Measurements from ENCODE around the gene TGFB1I1. TPM values are rescaled to one million over a fixed set of nuclear protein-coding genes. Genes with fewer than 3 reads are reported as not detected.

The TGFB1I1 gene
- polyA plus RNA-seq, 2 of the 4 experiments (the other 2 are of a cell fraction) = 8.3 to 75.1 TPM

- FAIRE-seq (no peak), ATAC-seq (no peak), DNase-seq (ENCODE audit: low read depth in 1 of 2, low spot score in 1 of 2) (no peak)
- Histone ChIP-seq H3K4me1 (peaks cover 13% of the 10 kb centered on the region; the same call in 2 of the 3 replicates), H3K27ac (no peak overlapping the region), H3K4me2 (no peak overlapping the region), H3K9me3 (no peaks in the 10 kb centered on the region), H3K4me3 (no peak overlapping the region)
- TF ChIP-seq ATOH8 (CRISPR knock-in tag; IDR thresholded peaks at IDR 0.05; ENCODE audit: low read depth) = no peak
- no peak for TF ChIP-seq HDAC2 (IDR thresholded peaks at IDR 0.05)
- TF ChIP-seq PHF8 (IDR thresholded peaks at IDR 0.05; ENCODE audit: borderline replicate concordance, low read depth) = no peak
- TF ChIP-seq HOXB13 (CRISPR knock-in tag; IDR thresholded peaks at IDR 0.05; ENCODE audit: low read depth) = no peak
- no peak for TF ChIP-seq SREBF2 (IDR thresholded peaks at IDR 0.05)
- TF ChIP-seq RARB (CRISPR knock-in tag; IDR thresholded peaks at IDR 0.05) = no peak
- POLR2A ChIA-PET = interaction anchor here (1.0 kb wide), 1 partner anchor 9 kb away, joined by 4 read pairs; no protein-coding TSS in a partner anchor
- 78% methylated on average over 7 of the region's 7 CpGs for WGBS (ENCODE audit: missing lambda C conversion rate)
- CTCF ChIA-PET = no interaction called here
Observed at GRCh38 chr16:31489298-31489564, 17.3 kb downstream of the TGFB1I1 start.

- H3K4me3 ChIP-seq = no peak overlapping the region
- H3K27ac ChIP-seq = no peak overlapping the region
- DNase-seq (ENCODE audit: low read depth in 1 of 2, low spot score in 1 of 2) (no peak), ATAC-seq (no peak), FAIRE-seq (no peak)
- no peaks in the 10 kb centered on the region for H3K9me3 ChIP-seq
- H3K4me2 ChIP-seq = no peak overlapping the region
- TF ChIP-seq EP300 (IDR thresholded peaks at IDR 0.05) (no peak), ZFP36 (IDR thresholded peaks at IDR 0.05; ENCODE audit: borderline replicate concordance, partially characterized antibody) (no peak), PHF8 (IDR thresholded peaks at IDR 0.05; ENCODE audit: borderline replicate concordance, low read depth) (no peak), E2F6 (IDR thresholded peaks at IDR 0.05; ENCODE audit: borderline replicate concordance, low read depth) (no peak), SREBF2 (IDR thresholded peaks at IDR 0.05) (no peak), FOSB (CRISPR knock-in tag; IDR thresholded peaks at IDR 0.05) (no peak), CTCF (IDR thresholded peaks at IDR 0.05) (no peak), BHLHE40 (IDR thresholded peaks at IDR 0.05; ENCODE audit: low read depth, low read length) (no peak), TFCP2L1 (CRISPR knock-in tag; IDR thresholded peaks at IDR 0.05) (no peak)
- ChIA-PET CTCF (interaction anchor here (1.1 to 1.2 kb wide), 2 partner anchors 10 to 29 kb away, joined by 4 to 5 read pairs; no protein-coding TSS in a partner anchor), POLR2A (interaction anchor here (0.8 to 1.2 kb wide), 3 partner anchors 10 to 30 kb away, joined by 3 to 4 read pairs (median 3); partner anchors contain the start of gene ARMC5)
- H3K4me1 ChIP-seq = peaks cover 7% of the 10 kb centered on the region; the same call in 2 of the 3 replicates
- 90% methylated on average over 19 of the region's 22 CpGs for WGBS (ENCODE audit: missing lambda C conversion rate)
Observed at GRCh38 chr16:31489616-31490584, 17.9 kb downstream of the TGFB1I1 start.

GRCh38 chr16:31491778-31492418 lies 19.9 kb downstream of the TGFB1I1 start:
- no peak for DNase-seq (ENCODE audit: low read depth in 1 of 2, low spot score in 1 of 2)
- no peak for ATAC-seq
- WGBS (ENCODE audit: missing lambda C conversion rate) = 95% methylated on average over 8 of the region's 8 CpGs
- H3K4me3 ChIP-seq = no peak overlapping the region
- no peak overlapping the region for H3K27ac ChIP-seq
- no peaks in the 10 kb centered on the region for H3K9me3 ChIP-seq
- no peak overlapping the region for H3K4me2 ChIP-seq
- H3K4me1 ChIP-seq = 0 out of 3 replicates have a peak, but pooled peaks cover 7% of the 10 kb centered on the region
- POLR2A ChIA-PET = no interaction called here
- no peak for FAIRE-seq
- CTCF ChIA-PET = interaction anchor here (1.1 kb wide), 1 partner anchor 16 kb away, joined by 3 read pairs; the partner anchor contains the start of gene RUSF1
- no peak for TF ChIP-seq ESRRA (IDR thresholded peaks at IDR 0.05; ENCODE audit: borderline replicate concordance, low read length)
- no peak for TF ChIP-seq HEYL (CRISPR knock-in tag; IDR thresholded peaks at IDR 0.05)
- no peak for TF ChIP-seq ATOH8 (CRISPR knock-in tag; IDR thresholded peaks at IDR 0.05; ENCODE audit: low read depth)
- no peak for TF ChIP-seq EHMT2 (IDR thresholded peaks at IDR 0.05; ENCODE audit: low read depth)
- no peak for TF ChIP-seq REST (IDR thresholded peaks at IDR 0.05)
- TF ChIP-seq RNF2 (IDR thresholded peaks at IDR 0.05; ENCODE audit: borderline replicate concordance, low read depth) = no peak
- no peak for TF ChIP-seq CTCF (IDR thresholded peaks at IDR 0.05)
- no peak for TF ChIP-seq HOXB5 (CRISPR knock-in tag; IDR thresholded peaks at IDR 0.05)

All from A549 (cell line).